ENCODE data around the gene RASGRP3.

GRCh38 chr2:33581872-33582271 lies 105.4 kb downstream of the RASGRP3 start:
- no peak for TF ChIP-seq CTCF (IDR thresholded peaks at IDR 0.05)
- no peak for TF ChIP-seq POLR2A (IDR thresholded peaks at IDR 0.05)
